EH (cell line): Measurements from ENCODE around the gene LSM2.
"Not testable (repeated sequence)": the region's sequence is repeated elsewhere in the genome, so short reads cannot be mapped to it uniquely, and the experiment has no call there.

Experiments
- DNase-seq: peaks from one replicate; pipeline ENCODE4 v3.0.0-alpha.2; 2015; ENCODE audit warnings: low read depth

Gene LSM2

GRCh38 chr6:31827286-31828079 is 20.7 kb upstream of the LSM2 start, which contains the start of gene HSPA1B:
Gene HSPA1B, plus strand, starts transcription at chr6:31827738. Its CDS starts 213 bp downstream, at chr6:31827951.
- DNase-seq = peak; percentile 100

GRCh38 chr6:31826793-31827285 is 20.1 kb upstream of the LSM2 start:
- DNase-seq = peak; percentile 91

GRCh38 chr6:31825553-31825952 is 18.8 kb upstream of the LSM2 start:
- no peak for DNase-seq

DNA sequence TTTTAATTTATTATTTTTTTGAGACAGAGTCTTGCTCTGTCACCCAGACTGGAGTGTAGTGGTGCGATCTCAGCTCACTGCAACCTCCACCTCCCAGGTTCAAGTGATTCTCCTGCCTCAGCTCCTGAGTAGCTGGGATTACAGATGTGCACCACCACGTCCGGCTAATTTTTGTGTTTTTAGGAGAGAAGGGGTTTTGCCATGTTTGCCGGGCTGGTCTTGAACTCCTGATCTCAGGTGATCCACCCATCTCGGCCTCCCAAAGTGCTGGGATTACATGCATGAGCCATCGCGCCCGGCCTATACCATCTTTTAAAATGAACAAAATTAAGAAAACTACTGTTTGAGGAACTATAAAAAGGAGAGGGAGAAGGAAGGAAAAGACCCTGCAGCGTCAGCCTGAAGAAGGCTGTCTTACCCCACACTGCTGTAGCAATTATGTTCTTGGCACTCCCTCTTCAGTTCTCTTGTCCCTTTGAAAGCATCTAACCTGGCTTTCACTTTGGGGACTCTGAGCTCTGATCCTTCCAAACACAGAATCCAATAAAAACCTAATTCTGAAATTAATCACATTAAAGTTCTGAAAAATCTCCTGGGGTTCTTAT is 16.9 kb upstream of the LSM2 start:
- DNase-seq = not testable (repeated sequence)

- peak; percentile 92 for DNase-seq
Measured at GRCh38 chr6:31822036-31822821, 15.5 kb upstream of the LSM2 start.

DNA sequence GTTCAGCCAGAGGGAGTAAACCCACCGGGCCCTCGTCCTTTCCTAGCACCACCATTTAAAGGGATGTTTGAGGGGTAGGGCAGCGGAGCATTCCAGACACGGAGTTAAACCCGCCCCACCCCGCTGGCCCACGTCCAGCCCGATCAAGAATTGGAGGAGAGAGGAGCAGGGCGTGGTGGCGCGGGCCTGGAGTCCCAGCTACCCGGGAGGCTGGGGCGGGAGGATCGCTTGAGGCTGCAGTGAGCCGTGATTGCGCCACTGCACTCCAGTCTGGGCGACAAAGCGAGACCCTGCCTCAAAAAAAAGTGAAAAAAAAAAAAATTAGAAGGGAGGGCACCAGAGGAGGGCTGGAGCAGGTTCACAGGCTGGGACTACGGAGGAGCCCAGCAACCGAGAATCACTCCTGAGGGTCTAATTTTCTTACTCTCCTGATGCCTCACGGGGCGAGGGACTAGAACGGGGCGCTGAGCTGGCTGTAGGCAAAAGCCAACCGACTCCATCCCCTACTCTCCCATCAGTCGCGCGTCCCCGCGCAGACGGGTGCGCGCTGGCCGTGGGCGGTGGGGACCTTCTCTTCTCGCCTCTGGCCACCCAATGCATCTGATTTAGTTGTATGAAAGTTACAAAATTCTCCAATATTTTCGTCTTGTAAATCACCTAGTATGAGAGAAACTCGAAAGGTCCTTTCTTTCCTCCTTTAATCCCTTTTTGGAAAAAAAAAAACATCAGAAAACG is 14.7 kb upstream of the LSM2 start:
- peak; percentile 38 for DNase-seq

- DNase-seq = not testable (repeated sequence)
Measured at GRCh38 chr6:31820399-31820798, 13.6 kb upstream of the LSM2 start.

- no peak for DNase-seq
Measured at GRCh38 chr6:31819871-31820299, 13.1 kb upstream of the LSM2 start.

DNA sequence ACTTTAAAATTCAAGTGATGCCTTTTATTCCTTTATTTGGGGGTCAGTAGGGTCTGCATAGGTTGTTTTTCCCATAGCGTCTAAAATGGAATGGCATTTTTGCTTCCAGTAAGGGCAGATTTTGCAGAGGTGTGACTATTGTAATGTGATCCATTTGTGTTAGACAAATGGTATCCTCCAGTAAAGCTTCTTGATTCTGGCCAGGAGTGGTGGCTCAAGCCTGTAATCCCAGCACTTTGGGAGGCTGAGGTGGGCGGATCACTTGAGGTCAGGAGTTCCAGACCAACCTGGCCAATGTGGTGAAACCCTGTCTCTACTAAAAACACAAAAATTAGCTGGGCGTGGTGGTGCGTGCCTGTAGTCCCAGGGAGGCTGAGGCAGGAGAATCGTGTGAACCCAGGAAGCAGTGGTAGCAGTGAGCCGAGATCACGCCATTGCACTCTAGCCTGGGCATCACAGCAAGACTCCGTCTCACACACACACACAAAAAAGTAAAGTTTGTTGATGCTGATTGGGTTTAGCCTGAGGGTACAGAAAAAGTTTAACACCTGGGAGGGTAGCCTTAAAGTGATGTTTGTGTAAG is 11.3 kb upstream of the LSM2 start:
- not testable (repeated sequence) for DNase-seq

GRCh38 chr6:31817133-31817928 is 10.6 kb upstream of the LSM2 start:
- DNase-seq = not testable (repeated sequence)

DNA sequence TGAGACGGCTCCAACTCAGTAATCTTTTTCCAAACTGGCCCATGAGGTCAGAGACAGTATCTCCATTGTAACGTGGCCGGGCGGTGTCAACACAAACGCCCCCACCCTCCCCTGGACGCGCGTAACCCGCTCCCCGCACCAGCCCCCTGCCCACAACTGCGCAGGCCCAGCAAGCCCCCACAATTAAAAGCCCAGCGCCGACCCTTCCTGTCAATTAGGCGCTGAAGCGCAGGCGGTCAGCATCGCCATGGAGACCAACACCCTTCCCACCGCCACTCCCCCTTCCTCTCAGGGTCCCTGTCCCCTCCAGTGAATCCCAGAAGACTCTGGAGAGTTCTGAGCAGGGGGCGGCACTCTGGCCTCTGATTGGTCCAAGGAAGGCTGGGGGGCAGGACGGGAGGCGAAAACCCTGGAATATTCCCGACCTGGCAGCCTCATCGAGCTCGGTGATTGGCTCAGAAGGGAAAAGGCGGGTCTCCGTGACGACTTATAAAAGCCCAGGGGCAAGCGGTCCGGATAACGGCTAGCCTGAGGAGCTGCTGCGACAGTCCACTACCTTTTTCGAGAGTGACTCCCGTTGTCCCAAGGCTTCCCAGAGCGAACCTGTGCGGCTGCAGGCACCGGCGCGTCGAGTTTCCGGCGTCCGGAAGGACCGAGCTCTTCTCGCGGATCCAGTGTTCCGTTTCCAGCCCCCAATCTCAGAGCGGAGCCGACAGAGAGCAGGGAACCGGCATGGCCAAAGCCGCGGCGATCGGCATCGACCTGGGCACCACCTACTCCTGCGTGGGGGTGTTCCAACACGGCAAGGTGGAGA is 8.5 kb upstream of the LSM2 start, which contains the start of the genes HSPA1A and HSPA1L:
Gene HSPA1A (plus strand): TSS at position 519 of the 814 bp plus-strand sequence. CDS start 214 bp downstream, at position 733.
Gene HSPA1L (minus strand): TSS at position 259 of the 814 bp plus-strand sequence. CDS start 3,311 bp downstream, outside the sequence.
- DNase-seq = peak; percentile 98

DNA sequence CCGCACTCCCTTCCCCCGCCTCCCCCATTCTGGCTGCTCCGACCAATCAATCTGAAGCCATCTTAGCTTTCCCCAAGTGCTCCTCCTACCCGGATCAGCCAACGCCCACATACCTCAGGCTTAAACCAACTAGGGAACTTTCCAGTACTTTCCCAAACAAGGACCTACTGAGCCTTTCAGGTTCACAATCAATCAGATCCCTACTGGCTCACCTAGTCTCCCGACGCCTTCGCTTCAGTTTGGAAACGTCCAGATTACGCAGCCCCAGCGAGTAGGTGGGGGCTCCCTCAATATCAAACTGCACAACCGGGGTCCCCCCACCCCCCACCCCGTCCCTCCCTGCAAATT is 7.9 kb upstream of the LSM2 start:
- DNase-seq = peak; percentile 99

DNA sequence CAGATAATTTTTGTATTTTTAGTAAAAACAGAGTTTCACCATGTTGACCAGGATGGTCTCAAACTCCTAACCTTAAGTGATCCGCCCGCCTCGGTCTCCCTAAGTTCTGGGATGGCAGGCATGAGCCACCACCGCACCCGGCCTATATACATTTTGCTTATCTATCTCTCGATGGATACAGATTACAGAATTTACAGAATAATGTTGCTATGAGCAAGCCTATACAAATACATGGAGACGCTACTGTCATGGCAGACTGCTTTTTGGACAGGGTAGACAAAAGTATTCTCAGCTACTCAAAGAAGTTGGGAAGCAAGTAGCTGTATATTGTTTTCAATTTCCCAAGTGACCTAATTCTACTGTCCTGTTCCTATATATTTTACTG is 6.7 kb upstream of the LSM2 start:
- no peak for DNase-seq

DNA sequence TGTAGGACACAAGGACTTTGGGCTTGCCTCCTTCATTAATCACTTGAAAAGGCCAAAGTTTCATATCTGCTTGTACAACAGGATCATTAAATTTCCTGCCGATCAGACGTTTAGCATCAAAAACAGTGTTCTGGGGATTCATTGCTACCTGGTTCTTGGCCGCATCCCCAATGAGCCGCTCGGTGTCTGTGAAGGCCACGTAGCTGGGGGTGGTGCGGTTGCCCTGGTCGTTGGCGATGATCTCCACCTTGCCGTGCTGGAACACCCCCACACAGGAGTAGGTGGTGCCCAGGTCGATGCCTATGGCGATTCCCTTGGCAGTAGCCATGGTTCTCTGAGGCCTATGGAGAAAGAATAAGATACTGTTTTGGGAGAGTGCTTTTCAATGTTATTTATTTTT is 4.9 kb upstream of the LSM2 start:
- no peak for DNase-seq

GRCh38 chr6:31808599-31808998 is 1.8 kb upstream of the LSM2 start:
- not testable (repeated sequence) for DNase-seq

GRCh38 chr6:31805939-31806469 is 762 bp downstream of the LSM2 start:
- no peak for DNase-seq

DNA sequence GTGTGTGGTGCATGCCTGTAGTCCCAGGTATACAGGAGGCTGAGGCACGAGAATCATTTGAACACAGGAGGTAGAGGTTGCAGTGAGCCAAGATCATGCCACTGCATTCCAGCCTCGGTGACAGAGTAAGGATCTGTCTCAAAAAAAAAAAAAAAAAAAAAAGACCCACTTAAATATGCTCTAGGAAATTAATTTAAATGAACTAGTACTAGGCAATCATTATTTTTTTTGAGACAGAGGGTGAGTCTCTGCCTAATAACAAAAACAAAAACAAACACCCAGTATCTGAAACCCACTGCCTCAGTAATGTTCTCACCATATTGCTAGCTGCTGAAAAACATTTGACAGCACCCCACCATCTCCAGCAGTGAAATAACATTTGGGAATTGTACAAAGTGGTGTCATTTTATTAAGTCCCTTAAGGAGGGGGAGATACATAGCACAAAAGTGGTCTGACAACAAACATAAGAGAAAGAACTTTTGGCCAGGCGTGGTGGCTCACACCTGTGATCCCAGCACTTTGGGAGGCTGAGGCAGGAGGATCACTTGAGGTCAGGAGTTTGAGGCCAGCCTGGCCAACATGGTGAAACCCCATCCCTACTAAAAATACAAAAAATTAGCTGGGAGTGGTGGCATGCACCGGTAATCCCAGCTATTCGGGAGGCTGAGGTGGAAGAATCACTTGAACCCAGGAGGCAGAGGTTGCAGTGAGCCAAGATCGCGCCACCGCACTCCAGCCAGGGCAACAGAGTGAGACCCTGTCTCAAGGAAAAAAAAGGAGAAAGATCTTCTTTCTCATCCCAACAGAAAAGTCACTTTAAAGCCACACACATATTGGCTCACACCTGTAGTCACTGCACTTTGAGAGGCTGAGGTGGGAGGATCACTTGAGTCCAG is 5.5 kb downstream of the LSM2 start:
- DNase-seq = not testable (repeated sequence)

DNA sequence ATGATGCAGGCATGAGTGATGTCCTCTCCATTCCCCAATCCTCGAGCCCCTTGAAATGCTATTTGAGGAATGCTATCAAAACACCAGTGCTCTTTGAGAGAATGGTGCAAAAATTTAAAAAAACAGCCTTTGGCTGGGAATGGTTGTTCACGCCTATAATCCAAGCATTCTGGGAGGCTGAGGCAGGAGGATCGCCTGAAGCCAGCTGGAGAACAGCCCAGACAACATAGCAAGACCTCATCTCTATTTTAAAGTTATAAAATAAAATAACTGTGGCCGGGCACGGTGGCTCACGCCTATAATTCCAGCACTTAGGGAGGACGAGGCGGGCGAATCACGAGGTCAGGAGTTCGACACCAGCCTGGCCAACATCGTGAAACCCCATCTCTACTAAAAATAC is 7.0 kb downstream of the LSM2 start:
- DNase-seq = peak; percentile 78
